ENCODE results near the gene SASS6. TPM values are rescaled to one million over a fixed set of nuclear protein-coding genes. Genes with fewer than 3 reads are reported as not detected.

Gene SASS6, protein sequence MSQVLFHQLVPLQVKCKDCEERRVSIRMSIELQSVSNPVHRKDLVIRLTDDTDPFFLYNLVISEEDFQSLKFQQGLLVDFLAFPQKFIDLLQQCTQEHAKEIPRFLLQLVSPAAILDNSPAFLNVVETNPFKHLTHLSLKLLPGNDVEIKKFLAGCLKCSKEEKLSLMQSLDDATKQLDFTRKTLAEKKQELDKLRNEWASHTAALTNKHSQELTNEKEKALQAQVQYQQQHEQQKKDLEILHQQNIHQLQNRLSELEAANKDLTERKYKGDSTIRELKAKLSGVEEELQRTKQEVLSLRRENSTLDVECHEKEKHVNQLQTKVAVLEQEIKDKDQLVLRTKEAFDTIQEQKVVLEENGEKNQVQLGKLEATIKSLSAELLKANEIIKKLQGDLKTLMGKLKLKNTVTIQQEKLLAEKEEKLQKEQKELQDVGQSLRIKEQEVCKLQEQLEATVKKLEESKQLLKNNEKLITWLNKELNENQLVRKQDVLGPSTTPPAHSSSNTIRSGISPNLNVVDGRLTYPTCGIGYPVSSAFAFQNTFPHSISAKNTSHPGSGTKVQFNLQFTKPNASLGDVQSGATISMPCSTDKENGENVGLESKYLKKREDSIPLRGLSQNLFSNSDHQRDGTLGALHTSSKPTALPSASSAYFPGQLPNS
- 1 to 10 TPM; 1.9 to 6.8 (median 3.8) TPM for total RNA-seq

DNA sequence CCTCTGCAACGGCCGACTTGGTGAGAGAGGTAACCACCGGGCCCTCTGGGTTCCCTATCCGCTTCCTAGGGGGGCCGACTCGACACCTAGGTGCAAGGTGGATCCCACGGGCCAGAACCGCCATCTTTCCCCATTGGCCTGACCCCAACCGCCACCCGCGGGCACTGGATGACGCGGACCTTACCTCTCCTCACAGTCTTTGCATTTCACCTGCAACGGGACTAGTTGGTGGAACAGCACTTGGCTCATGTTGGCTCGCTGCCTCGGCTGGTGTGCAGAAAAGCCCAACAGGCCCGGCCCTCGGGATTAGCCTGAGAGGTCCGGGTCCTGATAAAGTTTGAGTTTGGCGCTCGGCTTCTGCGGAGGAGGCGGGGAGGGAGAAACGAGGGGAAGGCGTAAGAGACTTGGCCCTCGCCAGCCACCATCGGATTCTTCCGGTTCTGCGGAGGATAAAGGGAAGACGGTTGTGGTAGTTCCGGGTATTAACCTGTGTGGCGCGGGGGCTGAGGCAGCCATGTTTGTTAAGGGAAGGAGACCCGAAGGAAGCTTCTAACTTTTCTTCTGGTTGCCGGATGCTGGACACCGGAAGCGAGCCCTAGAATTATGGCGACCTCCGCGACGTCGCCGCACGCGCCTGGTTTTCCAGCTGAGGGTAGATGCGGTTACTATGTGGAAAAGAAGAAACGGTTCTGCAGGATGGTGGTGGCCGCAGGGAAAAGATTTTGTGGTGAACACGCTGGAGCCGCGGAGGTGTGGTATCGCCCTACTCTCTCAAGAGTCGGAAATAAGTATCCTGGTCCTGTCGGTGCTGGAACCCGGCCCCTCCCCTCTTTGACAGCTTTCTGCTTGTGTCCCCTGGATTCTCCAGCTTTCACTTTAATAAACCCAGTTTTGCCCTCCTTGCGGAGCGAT, at the start of gene SASS6, which contains the start of gene TRMT13:
Gene SASS6 (minus strand): TSS at position 365 of the 912 bp plus-strand sequence. CDS start 116 bp downstream, at position 249.
Gene TRMT13 (plus strand): TSS at position 598 of the 912 bp plus-strand sequence. CDS start 6 bp downstream, at position 604.
- Histone ChIP-seq H3K27me3 (no peaks in the 10 kb centered on the region), H3K4me3 (peak within 1 kb of the TSS; percentile 81 to 92 (median 82)), H3K4me1 (peaks cover 12 to 49% (median 17%) of the 10 kb centered on the region in 3 donors), H3K36me3 (peaks cover 0 to 15% (median 9%) of the 10 kb centered on the region in 3 donors), H3K27ac (peak within 1 kb of the TSS; percentile 72 to 85 (median 80)), H3K9me3 (no peaks in the 10 kb centered on the region)
- WGBS, 2 donors: 0 to 1% methylated on average over 35 to 45 of the region's 57 CpGs
- TF ChIP-seq, protein P1, sequence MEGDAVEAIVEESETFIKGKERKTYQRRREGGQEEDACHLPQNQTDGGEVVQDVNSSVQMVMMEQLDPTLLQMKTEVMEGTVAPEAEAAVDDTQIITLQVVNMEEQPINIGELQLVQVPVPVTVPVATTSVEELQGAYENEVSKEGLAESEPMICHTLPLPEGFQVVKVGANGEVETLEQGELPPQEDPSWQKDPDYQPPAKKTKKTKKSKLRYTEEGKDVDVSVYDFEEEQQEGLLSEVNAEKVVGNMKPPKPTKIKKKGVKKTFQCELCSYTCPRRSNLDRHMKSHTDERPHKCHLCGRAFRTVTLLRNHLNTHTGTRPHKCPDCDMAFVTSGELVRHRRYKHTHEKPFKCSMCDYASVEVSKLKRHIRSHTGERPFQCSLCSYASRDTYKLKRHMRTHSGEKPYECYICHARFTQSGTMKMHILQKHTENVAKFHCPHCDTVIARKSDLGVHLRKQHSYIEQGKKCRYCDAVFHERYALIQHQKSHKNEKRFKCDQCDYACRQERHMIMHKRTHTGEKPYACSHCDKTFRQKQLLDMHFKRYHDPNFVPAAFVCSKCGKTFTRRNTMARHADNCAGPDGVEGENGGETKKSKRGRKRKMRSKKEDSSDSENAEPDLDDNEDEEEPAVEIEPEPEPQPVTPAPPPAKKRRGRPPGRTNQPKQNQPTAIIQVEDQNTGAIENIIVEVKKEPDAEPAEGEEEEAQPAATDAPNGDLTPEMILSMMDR (IDR thresholded peaks at IDR 0.05): peak in 3 of 6 experiments; percentile 9 to 30 (median 28)
- peak in 1 of 4 donors; percentile 33 for TF ChIP-seq POLR2A (IDR thresholded peaks at IDR 0.05)
- intact Hi-C loops (cut with DNase I): loop anchor here (10.0 kb wide), 1 partner anchor 318 kb away; no protein-coding TSS in a partner anchor
- peak; percentile 78 for DNase-seq

DNA sequence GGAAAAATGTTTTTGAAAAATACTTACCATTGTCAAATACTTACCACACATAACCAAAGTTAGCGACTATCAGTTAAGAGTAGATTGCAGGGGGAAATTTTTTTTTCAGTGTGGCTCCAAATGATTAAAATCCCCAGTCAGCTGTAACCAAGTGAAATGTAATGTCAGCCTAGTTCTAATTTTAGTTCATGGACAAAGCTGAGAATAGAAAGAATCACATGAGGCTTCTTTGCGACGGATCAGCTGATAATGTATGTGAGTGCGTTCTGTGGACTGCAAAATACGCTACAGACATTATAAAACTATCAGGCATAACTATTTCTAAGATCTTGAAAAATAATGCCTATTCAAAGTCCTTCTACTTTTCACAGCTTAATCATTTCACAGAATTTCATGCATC, 45.4 kb upstream of the SASS6 start, which contains the start of gene LRRC39:
Gene LRRC39 (minus strand): TSS at position 166 of the 400 bp plus-strand sequence. CDS start 9,740 bp downstream, outside the sequence.
- H3K27me3 ChIP-seq: no peaks in the 10 kb centered on the region
- no peaks in the 10 kb centered on the region for H3K9me3 ChIP-seq
- DNase-seq: no peak
- WGBS, 2 donors: 62 to 66% methylated on average over 5 of the region's 5 CpGs
- no peak within 1 kb of the TSS for H3K27ac ChIP-seq
- H3K4me1 ChIP-seq: no peaks in the 10 kb centered on the region
- H3K36me3 ChIP-seq: no peaks in the 10 kb centered on the region
- no peak within 1 kb of the TSS for H3K4me3 ChIP-seq
- intact Hi-C loops (cut with DNase I): no loop called here
- no peak for TF ChIP-seq POLR2A (IDR thresholded peaks at IDR 0.05)
- TF ChIP-seq, protein P1 (IDR thresholded peaks at IDR 0.05): no peak

GRCh38 chr1:100177295-100178041, 44.7 kb upstream of the SASS6 start:
- 84 to 92% methylated on average over 4 of the region's 4 CpGs for WGBS, 2 donors
- H3K4me1 ChIP-seq: no peaks in the 10 kb centered on the region
- H3K36me3 ChIP-seq: no peaks in the 10 kb centered on the region
- no peak overlapping the region for H3K4me3 ChIP-seq
- TF ChIP-seq, protein P1 (IDR thresholded peaks at IDR 0.05): no peak
- intact Hi-C loops (cut with DNase I): no loop called here
- H3K27me3 ChIP-seq: no peaks in the 10 kb centered on the region
- H3K9me3 ChIP-seq: no peaks in the 10 kb centered on the region
- no peak for DNase-seq
- no peak overlapping the region for H3K27ac ChIP-seq

DNA sequence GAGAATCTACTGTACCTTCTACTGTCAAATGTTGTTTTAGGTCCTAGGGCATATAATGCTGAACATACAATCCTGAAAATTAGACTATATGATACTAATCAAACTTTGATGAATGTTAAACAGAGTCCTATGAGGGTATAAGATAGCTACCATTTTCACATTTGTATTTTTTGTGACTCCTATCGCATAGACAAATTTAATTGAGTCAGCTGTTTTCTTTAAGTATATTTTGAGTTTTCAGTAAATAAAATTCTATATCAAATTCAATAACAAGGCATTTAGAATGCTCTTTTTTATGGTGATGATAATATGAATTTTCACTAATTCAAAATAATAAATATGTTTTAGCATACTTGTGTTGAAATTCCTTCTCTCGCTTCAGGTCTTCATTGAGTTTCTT, 35.3 kb upstream of the SASS6 start:
- WGBS, 2 donors: 94 to 97% methylated on average over 2 of the region's 2 CpGs
- H3K36me3 ChIP-seq: no peaks in the 10 kb centered on the region
- H3K9me3 ChIP-seq: no peaks in the 10 kb centered on the region
- H3K4me3 ChIP-seq: no peak overlapping the region
- DNase-seq: no peak
- intact Hi-C loops (cut with DNase I): no loop called here
- H3K27me3 ChIP-seq: no peaks in the 10 kb centered on the region
- H3K27ac ChIP-seq: no peak overlapping the region
- no peaks in the 10 kb centered on the region for H3K4me1 ChIP-seq
- no peak for TF ChIP-seq POLR2A (IDR thresholded peaks at IDR 0.05)
- TF ChIP-seq, protein P1 (IDR thresholded peaks at IDR 0.05): no peak
